NB4 (cell line): ENCODE data around the gene CIAO2B.
A peak's percentile ranks its signal among the peaks of the same experiment; 100 is the strongest.

Experiments used
- DNase-seq: peaks from one replicate; pipeline ENCODE4 v3.0.0; 2010; ENCODE audit warnings: low read depth
- H3K4me3 ChIP-seq: one replicate; pipeline ENCODE4 v1.5.1; 2011; ENCODE audit warnings: mild to moderate bottlenecking, low read depth, low read length, moderate library complexity
- CTCF ChIP-seq: IDR thresholded peaks from one replicate; pipeline ENCODE4 v1.5.1; 2012; ENCODE audit warnings: low read depth, low read length
- MAX ChIP-seq: IDR thresholded peaks from 2 replicates; pipeline ENCODE4 v1.6.1; 2011; ENCODE audit warnings: low read depth, low read length
- MYC ChIP-seq: IDR thresholded peaks from 2 replicates; pipeline ENCODE4 v1.6.1; 2011; ENCODE audit warnings: low read depth, low read length
- POLR2A ChIP-seq: IDR thresholded peaks from 2 replicates; pipeline ENCODE4 v1.6.1; 2011; ENCODE audit warnings: mild to moderate bottlenecking; ENCODE audit not compliant: insufficient read length; ENCODE audit errors: extremely low read depth

Gene CIAO2B

GRCh38 chr16:66936462-66936861 lies 2.3 kb upstream of the CIAO2B start:
- no peak overlapping the region for H3K4me3 ChIP-seq
- TF ChIP-seq POLR2A (no peak), MYC (no peak), CTCF (no peak), MAX (no peak)
- no peak for DNase-seq

- TF ChIP-seq MAX: no peak
- TF ChIP-seq POLR2A: no peak
- TF ChIP-seq MYC: no peak
- TF ChIP-seq CTCF: no peak
- no peak for DNase-seq
These were observed 1.3 kb upstream of the CIAO2B start, which contains the start of gene CES2 for GRCh38 chr16:66935314-66936011. TSS of gene CES2 (plus strand) at chr16:66935516. CDS start at chr16:66935636, 120 bp downstream.

GRCh38 chr16:66934839-66935313 lies 674 bp upstream of the CIAO2B start:
- peak; percentile 41 for DNase-seq
- peak overlapping the region; percentile 84 for H3K4me3 ChIP-seq

More at GRCh38 chr16:66935314-66936011, 1.3 kb upstream of the CIAO2B start, which contains the start of gene CES2:
- peak within 1 kb of the TSS; percentile 84 for H3K4me3 ChIP-seq

GRCh38 chr16:66933776-66934137 lies 445 bp downstream of the CIAO2B start:
- TF ChIP-seq CTCF (no peak), MYC (no peak), POLR2A (no peak), MAX (no peak)
- DNase-seq: no peak
- H3K4me3 ChIP-seq: peak overlapping the region; percentile 84

GRCh38 chr16:66932076-66932475 lies 2.1 kb downstream of the CIAO2B start:
- no peak for DNase-seq

More at GRCh38 chr16:66932076-66932475, 2.1 kb downstream of the CIAO2B start:
- H3K4me3 ChIP-seq: no peak overlapping the region
- TF ChIP-seq CTCF (no peak), POLR2A (no peak), MYC (no peak), MAX (no peak)
